Heart right ventricle (tissue), 16 donors: Measurements from ENCODE around the gene LNX2. TPM values are rescaled to one million over a fixed set of nuclear protein-coding genes. Genes with fewer than 3 reads are reported as not detected.

Experiments
- ATAC-seq, 8 donors: fragments of 200-7000 bp; cut with Tn5 transposase; one replicate each; pipeline ENCODE4 v1.9.1; 2020; ENCODE audit warnings: mild to moderate bottlenecking in 8 of 8, moderate library complexity in 8 of 8, moderate number of reproducible peaks in 1 of 8
- DNase-seq, 2 donors: peaks; one replicate each; pipeline ENCODE4 v3.0.0-alpha.2; 2020
- H3K27ac ChIP-seq, 10 donors: fragments of 200-600 bp; sonication (generic) in 2 of 10; one replicate each; pipeline versions ENCODE4 v1.5.0 to v1.8.0; 2020 to 2022; ENCODE audit warnings: mild to moderate bottlenecking in 3 of 10
- H3K27me3 ChIP-seq, 7 donors: fragments of 200-600 bp; one replicate each; pipeline ENCODE4 v1.8.0; 2021 to 2022; ENCODE audit warnings: mild to moderate bottlenecking in 2 of 7
- H3K36me3 ChIP-seq, 9 donors: fragments of 200-600 bp; sonication (generic) in 1 of 9; one replicate each; pipeline versions ENCODE4 v1.5.0 to v1.8.0; 2020 to 2022; ENCODE audit warnings: mild to moderate bottlenecking in 2 of 9
- H3K4me1 ChIP-seq, 9 donors: fragments of 200-600 bp; sonication (generic) in 1 of 9; one replicate each; pipeline versions ENCODE4 v1.5.0 to v1.8.0; 2020 to 2022; ENCODE audit warnings: mild to moderate bottlenecking in 4 of 9
- H3K4me3 ChIP-seq, 10 donors: fragments of 200-600 bp; sonication (generic) in 2 of 10; one replicate each; pipeline versions ENCODE4 v1.5.0 to v1.8.0; 2020 to 2022; ENCODE audit warnings: mild to moderate bottlenecking in 7 of 10, moderate library complexity in 2 of 10
- H3K9me3 ChIP-seq, 11 donors: fragments of 200-600 bp in 10 of 11; sonication (generic) in 2 of 11; one replicate each; pipeline versions ENCODE4 v1.5.0 to v1.8.0; 2013 to 2022; ENCODE audit warnings: mild to moderate bottlenecking in 2 of 11, control low read depth in 1 of 11, moderate library complexity in 1 of 11
- WGBS, 2 donors: extraction: QIAGEN DNeasy Blood & Tissue Kit; methylation state at CpG; one replicate each; pipeline ENCODE4 v1.1.7; 2013; ENCODE audit warnings: inconsistent platforms in 1 of 2; 5-methylcytosine and 5-hydroxymethylcytosine counted together
- intact Hi-C, 10 donors: fragments of 100-400 bp; cut with DNase I; formaldehyde crosslinking; loops; one replicate each; pipeline versions ENCODE4 v1.11.1 to v1.14.2; 2022
- polyA plus RNA-seq, 2 donors: library from polyadenylated mRNA; stranded (reverse); fragments of 200-250 nt; gene quantifications; one replicate each; pipeline ENCODE4 v1.2.3, GENCODE V29; 2013
- total RNA-seq, 10 donors: library from RNA; stranded (reverse); fragmentation: NEBNext Ultra II Directional in 3 of 10; extraction: Animal tissue kit (Norgen Biotek cat#: 25700) in 3 of 10; gene quantifications; one replicate each; pipeline versions ENCODE4 v1.2.1 to v1.2.4, GENCODE V29; 2021 to 2023
- TF ChIP-seq, protein P1 (sequence below), 9 donors: fragments of 200-600 bp; sonication (generic) in 2 of 9; IDR thresholded peaks; one replicate each; pipeline versions ENCODE4 v1.5.0 to v1.8.0; 2021 to 2022; ENCODE audit warnings: antibody characterized with exemption in 9 of 9, mild to moderate bottlenecking in 5 of 9, moderate library complexity in 1 of 9
- donor health status: Arrhythmogenic right ventricular cardiomyopathy.
- donor health status: ischemic (EF 13 %, LVEDD 7.1; RV severe dilation, severe dysfunction).
- donor health status: healthy with polysubstance abuse.
- donor health status: DM: no; HTN: yes; CAD: no.
- donor health status: DM: no; HTN: no; CAD: no.
- donor health status: ischemic (EF 25% LVEDD 6.9; RV normal size, moderate dysfunction).
- donor health status: ischemic (EF 25% LVEDD 5.7; RV mildly dilated, moderate dysfunction).
- donor health status: healthy.
- donor health status: DM: yes; HTN: yes; CAD: no.
- donor health status: Ischemic cardiomyopathy.
- donor health status: ischemic (EF 35%, LVEDD 5.7; RV mildly dilated, moderate dysfunction).
- donor health status: nonischemic (EF 11% LVEDD 7.7; RV severe dilation, severe dysfunction).
- donor health status: DM: yes; HTN: yes; CAD: no.
- donor health status: PGD.
- donor health status: ischemic (EF 29% LVEDD 5.4; RV normal size, mild dysfunction).
- donor health status: nonischemic (EF 23%, LVEDD 6.1; RV moderate dilation, normal function).

LNX2 gene
- total and polyA plus RNA-seq, 12 donors = 3.5 to 22.3 (median 14.1) TPM

DNA sequence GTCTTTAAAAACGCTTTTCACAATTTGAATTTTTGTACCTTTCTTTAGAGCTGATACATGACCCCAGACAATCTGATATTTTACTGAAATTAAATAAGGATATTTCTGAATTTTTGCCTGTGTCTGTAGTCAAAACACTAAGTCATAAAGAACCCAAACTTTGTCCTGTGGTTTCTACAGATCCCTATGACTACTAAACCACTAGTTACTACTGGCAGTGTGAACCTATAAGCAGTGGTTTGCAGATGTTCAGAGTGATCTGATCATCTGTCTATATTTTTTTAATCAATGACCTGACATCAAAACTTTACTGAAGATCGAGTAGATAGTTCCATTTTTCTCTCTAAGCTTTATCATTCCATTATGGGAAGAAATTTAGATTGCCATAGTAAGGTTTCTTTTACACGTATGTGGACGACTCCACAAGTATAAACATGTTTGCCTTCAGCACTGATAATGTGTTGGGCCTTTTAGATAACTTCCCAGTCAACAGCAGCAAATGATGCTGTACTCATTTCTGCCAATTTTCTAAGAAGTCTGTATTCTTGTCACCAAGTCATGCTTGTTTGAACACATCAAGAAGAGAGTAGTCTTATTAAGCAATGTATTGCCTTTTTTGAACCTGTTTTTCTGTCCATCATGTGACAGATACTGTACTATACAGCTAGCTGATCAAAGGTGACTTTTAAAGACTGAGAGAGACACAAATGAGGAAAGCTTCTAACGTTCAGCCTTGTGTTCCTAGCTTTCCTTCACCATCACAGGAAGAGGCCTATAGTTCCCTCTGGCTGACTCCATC, 23.2 kb upstream of the LNX2 start:
- DNase-seq (no peak), ATAC-seq (no peak)
- Histone ChIP-seq H3K36me3 (peaks cover 0 to 6% (median 2%) of the 10 kb centered on the region in 9 donors), H3K9me3 (no peaks in the 10 kb centered on the region), H3K27ac (no peak overlapping the region), H3K4me3 (no peak overlapping the region), H3K4me1 (peaks cover 0 to 41% (median 28%) of the 10 kb centered on the region in 9 donors), H3K27me3 (no peaks in the 10 kb centered on the region)
- intact Hi-C loops = no loop called here
- TF ChIP-seq, protein P1, sequence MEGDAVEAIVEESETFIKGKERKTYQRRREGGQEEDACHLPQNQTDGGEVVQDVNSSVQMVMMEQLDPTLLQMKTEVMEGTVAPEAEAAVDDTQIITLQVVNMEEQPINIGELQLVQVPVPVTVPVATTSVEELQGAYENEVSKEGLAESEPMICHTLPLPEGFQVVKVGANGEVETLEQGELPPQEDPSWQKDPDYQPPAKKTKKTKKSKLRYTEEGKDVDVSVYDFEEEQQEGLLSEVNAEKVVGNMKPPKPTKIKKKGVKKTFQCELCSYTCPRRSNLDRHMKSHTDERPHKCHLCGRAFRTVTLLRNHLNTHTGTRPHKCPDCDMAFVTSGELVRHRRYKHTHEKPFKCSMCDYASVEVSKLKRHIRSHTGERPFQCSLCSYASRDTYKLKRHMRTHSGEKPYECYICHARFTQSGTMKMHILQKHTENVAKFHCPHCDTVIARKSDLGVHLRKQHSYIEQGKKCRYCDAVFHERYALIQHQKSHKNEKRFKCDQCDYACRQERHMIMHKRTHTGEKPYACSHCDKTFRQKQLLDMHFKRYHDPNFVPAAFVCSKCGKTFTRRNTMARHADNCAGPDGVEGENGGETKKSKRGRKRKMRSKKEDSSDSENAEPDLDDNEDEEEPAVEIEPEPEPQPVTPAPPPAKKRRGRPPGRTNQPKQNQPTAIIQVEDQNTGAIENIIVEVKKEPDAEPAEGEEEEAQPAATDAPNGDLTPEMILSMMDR (IDR thresholded peaks at IDR 0.05) = no peak
- 75 to 76% methylated on average over 5 of the region's 5 CpGs for WGBS, 2 donors

DNA sequence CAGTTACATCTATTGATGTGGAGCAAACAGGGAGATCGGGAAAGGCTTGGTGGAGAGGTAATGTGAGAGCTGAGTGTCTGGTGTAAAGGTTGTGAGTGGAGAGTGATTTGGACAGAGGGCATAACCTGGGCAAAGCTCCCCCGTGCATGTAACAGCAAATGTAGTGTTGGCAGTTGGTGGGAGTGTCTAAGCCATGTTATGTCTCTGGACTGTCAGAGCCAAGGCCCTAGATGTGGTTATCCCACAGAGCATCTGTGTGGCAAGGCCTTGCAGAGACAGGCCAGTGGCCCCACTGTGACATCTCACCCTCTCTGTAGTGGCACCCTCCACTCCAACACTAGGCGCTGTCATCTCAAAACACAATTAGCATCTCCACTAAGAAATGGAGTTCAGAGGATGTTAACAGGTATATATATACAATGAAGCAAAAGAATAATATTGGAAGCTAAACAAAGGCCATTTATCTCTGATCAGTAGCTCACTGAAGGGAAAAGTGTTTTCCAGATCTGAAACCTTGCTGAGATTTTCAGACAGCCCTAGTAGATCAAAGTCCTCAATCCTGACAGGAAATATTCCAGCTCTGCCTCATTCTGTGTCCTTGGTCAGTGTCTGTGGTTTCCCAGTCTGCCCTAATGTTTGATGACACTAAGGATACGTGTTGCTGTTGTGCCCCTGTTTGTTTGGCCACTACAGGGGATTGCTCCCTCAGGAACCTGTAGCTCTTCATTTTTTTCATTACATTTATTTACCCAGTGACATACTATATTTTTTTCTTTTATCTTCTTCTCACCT, 21.6 kb upstream of the LNX2 start:
- H3K4me3 ChIP-seq = no peak overlapping the region
- no peaks in the 10 kb centered on the region for H3K27me3 ChIP-seq
- H3K9me3 ChIP-seq = no peaks in the 10 kb centered on the region
- WGBS, 2 donors = 85 to 89% methylated on average over 4 of the region's 4 CpGs
- ATAC-seq (no peak), DNase-seq (no peak)
- TF ChIP-seq, protein P1 (IDR thresholded peaks at IDR 0.05) = no peak
- intact Hi-C loops = no loop called here
- peaks cover 0 to 55% (median 39%) of the 10 kb centered on the region in 9 donors for H3K4me1 ChIP-seq
- H3K36me3 ChIP-seq = no peaks in the 10 kb centered on the region
- peak overlapping the region in 1 of 10 donors; percentile 1 for H3K27ac ChIP-seq

DNA sequence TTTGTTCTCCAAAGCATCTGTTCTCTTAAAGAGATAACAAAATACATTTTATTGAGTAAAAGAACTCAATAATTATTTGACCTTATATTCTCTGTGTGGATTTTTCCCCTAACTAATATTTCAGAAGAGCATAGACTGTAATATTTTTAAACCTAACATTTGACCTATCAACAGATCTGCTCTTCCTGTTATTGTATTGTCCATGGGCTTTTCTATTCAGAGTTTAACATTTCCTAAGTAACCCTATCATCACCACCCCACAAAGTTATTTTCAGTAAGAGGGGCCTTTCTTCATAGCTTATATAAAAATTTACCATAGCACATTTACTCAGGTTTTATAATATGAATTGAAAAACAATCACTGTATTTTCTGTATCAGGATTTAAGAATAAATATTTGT, 18.9 kb upstream of the LNX2 start:
- Histone ChIP-seq H3K27ac (peak overlapping the region in 6 of 10 donors; percentile 23 to 67 (median 51)), H3K4me3 (peak overlapping the region in 1 of 10 donors; percentile 2), H3K4me1 (peaks cover 0 to 61% (median 37%) of the 10 kb centered on the region in 9 donors), H3K36me3 (no peaks in the 10 kb centered on the region), H3K27me3 (no peaks in the 10 kb centered on the region), H3K9me3 (no peaks in the 10 kb centered on the region)
- TF ChIP-seq, protein P1 (IDR thresholded peaks at IDR 0.05) = no peak
- DNase-seq (no peak), ATAC-seq (peak in 1 of 8 donors; percentile 47)
- intact Hi-C loops = loop anchor here in 1 of 10 donors (10.0 kb wide), 1 partner anchor 84 kb away; no protein-coding TSS in a partner anchor

GRCh38 chr13:27638521-27638920, 18.2 kb upstream of the LNX2 start:
- ATAC-seq = peak in 3 of 8 donors; percentile 38 to 75 (median 71)
- intact Hi-C loops = loop anchor here in 1 of 10 donors (10.0 kb wide), 1 partner anchor 84 kb away; no protein-coding TSS in a partner anchor

More at GRCh38 chr13:27638521-27638920, 18.2 kb upstream of the LNX2 start:
- peak overlapping the region in 1 of 10 donors; percentile 2 for H3K4me3 ChIP-seq
- H3K9me3 ChIP-seq = no peaks in the 10 kb centered on the region
- TF ChIP-seq, protein P1 (IDR thresholded peaks at IDR 0.05) = no peak
- DNase-seq = no peak
- H3K36me3 ChIP-seq = no peaks in the 10 kb centered on the region
- peak overlapping the region in 7 of 10 donors; percentile 4 to 67 (median 45) for H3K27ac ChIP-seq
- WGBS, 2 donors = 29 to 45% methylated on average over 2 of the region's 2 CpGs
- no peaks in the 10 kb centered on the region for H3K27me3 ChIP-seq
- peaks cover 0 to 54% (median 34%) of the 10 kb centered on the region in 9 donors for H3K4me1 ChIP-seq
